Limb (tissue), 2 donors: ENCODE results near the gene FBXL3.
A peak's percentile ranks its signal among the peaks of the same experiment; 100 is the strongest.

Source experiments
- DNase-seq, 2 donors: peaks; one replicate each; pipeline ENCODE4 v3.0.0-alpha.2; 2016; ENCODE audit errors: extremely low spot score in 2 of 2

Gene FBXL3

DNA sequence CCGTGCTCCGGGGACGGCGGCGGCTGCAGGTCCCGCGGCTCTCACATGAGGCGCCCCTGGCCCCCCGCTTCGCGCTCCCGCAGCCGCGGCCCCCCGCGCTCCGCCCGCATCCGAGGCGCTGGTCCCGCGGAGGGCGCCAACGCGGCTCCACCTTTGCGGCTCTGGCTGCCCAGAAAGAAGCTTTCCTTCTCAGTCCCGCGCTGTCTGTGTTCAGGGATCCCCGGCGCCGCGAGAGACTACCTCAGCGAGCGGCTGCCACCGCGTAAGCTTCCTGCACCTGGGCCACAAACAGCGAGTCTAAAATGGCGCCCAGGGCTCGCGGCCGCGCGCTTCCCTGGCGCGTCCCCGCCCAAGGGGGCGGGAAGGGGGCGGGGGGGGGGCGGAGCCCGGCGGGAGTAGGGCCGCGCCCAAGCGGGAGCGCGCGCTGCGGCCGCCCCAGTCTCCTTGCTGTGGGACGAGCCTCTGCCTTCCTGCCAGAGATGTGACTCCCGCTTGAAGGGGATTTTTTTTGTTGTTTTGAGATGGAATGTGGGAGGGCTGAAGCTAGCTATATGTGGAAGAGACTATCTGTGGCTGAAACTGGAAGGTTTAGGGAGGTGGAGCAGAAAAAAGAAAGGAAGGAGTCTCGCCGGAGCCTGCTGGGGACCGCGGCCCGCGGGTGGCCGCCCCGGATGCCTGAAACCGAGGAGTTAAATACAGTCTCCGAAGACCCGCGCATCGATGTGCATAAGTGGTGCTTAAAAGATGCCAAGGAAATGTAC, at the start of gene FBXL3:
Gene FBXL3 (minus strand): TSS at position 299 of the 761 bp plus-strand sequence. CDS start 5,299 bp downstream, outside the sequence.
- DNase-seq = peak; percentile 87 to 95

- no peak for DNase-seq
Measured at GRCh38 chr13:77067519-77067918, 40.6 kb upstream of the FBXL3 start.

DNA sequence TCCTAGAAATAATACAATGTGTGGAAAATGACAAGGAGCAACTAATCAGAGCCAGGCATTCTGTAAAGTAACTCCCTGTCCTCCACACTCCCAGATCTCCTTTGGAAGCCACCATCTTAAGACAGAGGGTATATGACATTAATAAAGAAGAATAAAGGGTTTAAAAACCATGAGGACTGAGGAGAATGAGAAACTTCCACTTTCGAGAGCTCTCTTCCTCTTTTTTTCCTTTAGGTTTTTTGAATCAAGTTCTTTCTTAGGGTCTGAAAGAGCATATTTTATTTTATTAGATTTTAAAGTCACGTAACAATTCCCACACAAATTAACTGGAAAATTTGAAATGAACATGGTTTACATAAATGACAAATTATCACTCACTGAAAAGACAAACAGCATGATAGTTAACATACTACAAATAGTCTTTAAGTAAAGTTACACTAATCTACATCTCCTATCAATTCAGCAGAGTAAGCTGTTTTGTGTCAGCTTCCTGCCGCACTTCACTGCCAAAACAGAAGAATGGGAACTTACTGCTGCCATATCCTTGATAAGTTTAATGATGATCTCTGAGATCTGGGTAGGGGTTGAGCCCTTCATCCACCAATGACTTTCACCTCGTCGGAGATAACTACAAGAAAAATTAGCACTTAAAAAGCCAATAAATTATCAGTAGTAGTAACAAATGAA, 38.6 kb upstream of the FBXL3 start:
- DNase-seq = no peak

GRCh38 chr13:77062097-77062496, 35.1 kb upstream of the FBXL3 start:
- no peak for DNase-seq

DNA sequence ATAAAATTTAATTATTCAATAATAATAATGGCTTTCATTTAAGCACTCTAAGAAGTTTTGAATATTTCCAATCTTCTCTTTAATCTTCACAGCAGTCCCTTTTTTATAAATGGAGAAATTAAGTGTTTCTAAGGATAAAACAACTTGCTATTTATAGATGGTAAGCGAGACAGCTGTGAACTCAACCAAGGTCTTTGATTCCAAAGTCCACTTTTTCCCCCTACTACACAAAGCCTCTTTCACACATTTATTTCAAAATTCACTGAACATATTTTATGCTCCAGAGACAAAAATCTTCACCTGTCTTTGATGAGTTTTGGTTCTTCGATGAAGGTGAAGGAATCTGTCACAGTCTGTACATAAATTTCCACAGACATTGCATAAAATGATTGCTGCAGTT, 34.4 kb upstream of the FBXL3 start:
- DNase-seq = no peak

GRCh38 chr13:77056886-77057285, 29.9 kb upstream of the FBXL3 start:
- no peak for DNase-seq

GRCh38 chr13:77056382-77056781, 29.4 kb upstream of the FBXL3 start:
- DNase-seq = no peak

- no peak for DNase-seq
Measured at GRCh38 chr13:77055158-77055557, 28.2 kb upstream of the FBXL3 start.

DNA sequence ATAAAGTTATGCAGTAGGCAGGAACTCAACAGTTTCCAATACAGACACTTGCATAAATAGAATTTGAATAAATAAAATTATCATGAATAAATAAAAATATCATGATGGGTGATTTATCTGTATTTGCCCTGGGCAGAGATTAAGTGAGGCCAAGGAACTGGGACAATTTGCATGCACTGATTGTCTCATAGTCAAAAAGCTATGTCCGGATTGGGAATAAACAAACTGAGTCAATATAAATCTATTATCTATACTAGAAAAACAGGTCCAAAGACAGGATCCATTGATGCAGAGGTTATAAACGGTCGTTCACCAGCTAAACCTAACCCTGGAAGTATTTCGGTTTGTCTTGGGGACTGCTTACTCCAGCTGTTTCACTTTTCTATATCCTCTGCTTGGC, 26.2 kb upstream of the FBXL3 start:
- no peak for DNase-seq

GRCh38 chr13:77048681-77049080, 21.7 kb upstream of the FBXL3 start:
- no peak for DNase-seq

DNA sequence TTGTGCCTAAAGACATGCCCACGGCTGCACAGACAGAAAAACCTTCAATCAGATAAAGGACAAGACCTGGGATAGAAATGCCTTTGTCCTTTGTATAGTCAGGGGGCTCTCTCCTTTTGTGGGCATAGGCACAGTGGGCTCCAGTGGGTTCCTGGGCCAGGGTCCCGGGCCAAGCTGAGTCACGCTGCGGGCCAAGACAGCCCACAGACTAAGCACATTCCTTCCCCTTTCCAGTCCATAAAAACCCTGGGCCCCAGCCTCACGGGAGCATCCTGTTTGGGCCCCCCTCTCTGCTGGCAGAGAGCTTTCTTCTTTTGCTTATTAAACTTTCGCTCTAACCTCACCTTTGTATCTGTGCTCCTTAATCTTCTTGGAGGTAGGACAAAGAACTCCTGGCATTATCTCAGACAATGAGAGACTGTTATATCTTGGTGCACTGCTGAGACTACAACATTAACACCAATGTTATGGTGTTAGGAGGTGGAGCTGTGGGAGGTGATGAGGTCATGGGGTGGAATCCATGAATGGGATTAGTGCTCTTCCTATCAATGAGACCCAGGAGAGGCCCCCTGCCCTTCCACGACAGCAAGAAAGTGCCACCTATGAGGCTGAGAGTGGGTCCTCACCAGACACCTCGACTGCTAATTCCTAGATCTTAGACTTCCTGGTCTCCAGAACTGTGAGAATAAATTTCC, 20.8 kb upstream of the FBXL3 start:
- DNase-seq = no peak

GRCh38 chr13:77042566-77043177, 15.7 kb upstream of the FBXL3 start:
- DNase-seq = no peak

- DNase-seq = no peak
Measured at GRCh38 chr13:77040835-77041234, 13.9 kb upstream of the FBXL3 start.

GRCh38 chr13:77040076-77040475, 13.1 kb upstream of the FBXL3 start:
- no peak for DNase-seq

- no peak for DNase-seq
Measured at GRCh38 chr13:77038907-77039480, 12.0 kb upstream of the FBXL3 start.

- DNase-seq = no peak
Measured at GRCh38 chr13:77036279-77036678, 9.3 kb upstream of the FBXL3 start.

- no peak for DNase-seq
Measured at GRCh38 chr13:77034881-77035280, 7.9 kb upstream of the FBXL3 start.

GRCh38 chr13:77033717-77034302, 6.9 kb upstream of the FBXL3 start:
- DNase-seq = no peak

DNA sequence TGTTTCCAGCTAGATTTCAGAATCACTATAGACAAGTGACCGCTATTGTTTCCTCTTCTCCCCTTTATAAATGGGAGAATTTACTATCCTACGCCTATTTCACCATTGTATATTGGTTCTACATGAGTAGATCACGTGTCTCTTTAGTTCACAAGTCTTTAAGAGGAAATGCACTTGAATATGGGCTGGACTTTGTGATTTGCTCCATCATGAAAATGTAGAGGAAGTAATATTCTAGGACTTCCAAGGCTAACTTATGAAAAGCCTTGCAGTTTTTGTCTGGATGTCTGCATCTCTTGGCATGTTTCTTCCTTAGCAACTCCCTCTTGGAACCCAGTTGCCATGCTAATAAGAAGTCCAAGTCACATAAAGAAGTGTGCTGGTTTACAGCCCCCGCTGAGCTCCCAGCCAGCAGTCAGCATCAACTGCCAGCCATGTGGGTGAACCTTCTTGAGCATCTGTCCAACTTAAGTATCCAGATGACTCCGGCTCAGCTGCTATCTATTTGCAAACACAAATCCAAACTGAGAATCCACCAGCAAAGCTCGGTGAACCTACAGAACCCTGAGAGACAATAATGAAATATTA, 4.8 kb upstream of the FBXL3 start:
- DNase-seq = no peak

GRCh38 chr13:77029436-77029835, 2.5 kb upstream of the FBXL3 start:
- no peak for DNase-seq

DNA sequence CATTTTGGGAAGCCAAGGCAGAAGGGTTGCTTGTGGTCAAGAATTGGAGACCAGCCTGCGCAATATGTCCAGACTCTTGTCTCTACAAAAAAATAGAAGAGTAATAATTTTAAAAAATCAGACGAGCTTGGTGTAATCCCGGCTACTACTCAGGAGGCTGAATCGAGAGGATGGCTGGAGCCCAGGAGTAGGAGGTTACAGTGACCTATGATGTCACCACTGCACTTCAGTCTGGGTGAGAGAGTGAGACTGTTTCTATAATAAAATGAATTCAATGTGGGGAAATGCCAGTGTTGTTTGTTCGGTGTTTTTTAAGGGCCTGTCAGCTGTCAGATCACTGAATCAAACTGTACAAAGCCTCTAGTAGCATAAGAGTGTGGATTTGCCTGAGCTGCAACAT, 1.2 kb upstream of the FBXL3 start:
- no peak for DNase-seq
